Activated B cell treated with CpG ODN at 0.5 μM for 24 hours (primary cell): ENCODE data around the gene CHID1. TPM values are rescaled to one million over a fixed set of nuclear protein-coding genes. Genes with fewer than 3 reads are reported as not detected.

ENCODE experiments used
- ATAC-seq: fragments of 200-7000 bp; cut with Tn5 transposase; one replicate; pipeline ENCODE4 v1.10.0; 2021; ENCODE audit warnings: low read depth, mild to moderate bottlenecking, moderate library complexity
- CTCF ChIA-PET: fragments of 350-600 bp; sonication (Branson Sonifier 250); formaldehyde crosslinking; loops from one replicate; lab custom pipeline; 2021; ENCODE audit warnings: antibody characterized with exemption; lab: Charles Lee
- POLR2A ChIA-PET: fragments of 350-600 bp; sonication (Branson Sonifier 250); formaldehyde crosslinking; loops from one replicate; lab custom pipeline; 2021; ENCODE audit warnings: antibody characterized with exemption; lab: Charles Lee
- DNase-seq: peaks from one replicate; pipeline ENCODE4 v3.0.0; 2022
- H3K27ac Mint-ChIP-seq: one replicate; pipeline ENCODE4 v1.8.0; 2020; ENCODE audit warnings: mixed read lengths
- H3K27me3 Mint-ChIP-seq: one replicate; pipeline ENCODE4 v1.8.0; 2021; ENCODE audit warnings: mixed read lengths
- H3K36me3 Mint-ChIP-seq: one replicate; pipeline ENCODE4 v1.8.0; 2021; ENCODE audit warnings: low read depth, mixed read lengths
- H3K4me1 Mint-ChIP-seq: one replicate; pipeline ENCODE4 v1.8.0; 2021; ENCODE audit warnings: mixed read lengths
- H3K4me3 Mint-ChIP-seq: one replicate; pipeline ENCODE4 v1.8.0; 2020; ENCODE audit warnings: mild to moderate bottlenecking, mixed read lengths
- H3K9me3 Mint-ChIP-seq: one replicate; pipeline ENCODE4 v1.8.0; 2020; ENCODE audit warnings: mixed read lengths
- CTCF ChIP-seq: fragments of 200-600 bp; IDR thresholded peaks from one replicate; pipeline ENCODE4 v1.8.0; 2022; ENCODE audit warnings: antibody characterized with exemption, mild to moderate bottlenecking
- intact Hi-C: fragments of 100-400 bp; cut with micrococcal nuclease; formaldehyde crosslinking; loops from one replicate; pipeline ENCODE4 v1.15.1; 2024
- total RNA-seq: library from RNA; stranded (reverse); gene quantifications from 2 replicates; pipeline ENCODE4 v1.2.3, GENCODE V29; 2022

The CHID1 gene
- total RNA-seq, 1 donor from 2014 or later: 45.7 TPM

- Mint-ChIP-seq H3K9me3 (no peaks in the 10 kb centered on the region), H3K4me1 (no peaks in the 10 kb centered on the region), H3K27ac (no peak overlapping the region), H3K4me3 (no peak overlapping the region), H3K36me3 (no peaks in the 10 kb centered on the region), H3K27me3 (no peaks in the 10 kb centered on the region)
- POLR2A ChIA-PET: no interaction called here
- no peak for TF ChIP-seq CTCF
- CTCF ChIA-PET: no interaction called here
- DNase-seq: no peak
- intact Hi-C loops: loop anchor here (10.0 kb wide), 1 partner anchor 624 kb away; the partner anchor contains the start of gene MOB2
- ATAC-seq: no peak
These were observed 50.1 kb downstream of the CHID1 start for GRCh38 chr11:860234-861104.

GRCh38 chr11:859394-860131 lies 51.0 kb downstream of the CHID1 start:
- ATAC-seq: no peak
- CTCF ChIA-PET: no interaction called here
- intact Hi-C loops: loop anchor here (10.0 kb wide), 1 partner anchor 625 kb away; the partner anchor contains the start of gene MOB2

GRCh38 chr11:858762-859339 lies 51.8 kb downstream of the CHID1 start:
- CTCF ChIA-PET: no interaction called here
- DNase-seq (no peak), ATAC-seq (no peak)
- POLR2A ChIA-PET: no interaction called here
- no peak for TF ChIP-seq CTCF
- no peak overlapping the region for H3K27ac Mint-ChIP-seq
- no peaks in the 10 kb centered on the region for H3K4me1 Mint-ChIP-seq
- H3K9me3 Mint-ChIP-seq: no peaks in the 10 kb centered on the region
- no peaks in the 10 kb centered on the region for H3K27me3 Mint-ChIP-seq
- intact Hi-C loops: no loop called here
- no peaks in the 10 kb centered on the region for H3K36me3 Mint-ChIP-seq
- H3K4me3 Mint-ChIP-seq: no peak overlapping the region

More at GRCh38 chr11:859394-860131, 51.0 kb downstream of the CHID1 start:
- TF ChIP-seq CTCF: no peak
- POLR2A ChIA-PET: no interaction called here
- no peaks in the 10 kb centered on the region for H3K27me3 Mint-ChIP-seq
- no peak overlapping the region for H3K4me3 Mint-ChIP-seq
- H3K27ac Mint-ChIP-seq: no peak overlapping the region
- H3K9me3 Mint-ChIP-seq: no peaks in the 10 kb centered on the region
- no peaks in the 10 kb centered on the region for H3K36me3 Mint-ChIP-seq
- DNase-seq: no peak
- no peaks in the 10 kb centered on the region for H3K4me1 Mint-ChIP-seq

GRCh38 chr11:858053-858761 lies 52.4 kb downstream of the CHID1 start:
- Mint-ChIP-seq H3K4me3 (no peak overlapping the region), H3K4me1 (no peaks in the 10 kb centered on the region), H3K36me3 (no peaks in the 10 kb centered on the region), H3K9me3 (no peaks in the 10 kb centered on the region), H3K27ac (no peak overlapping the region), H3K27me3 (no peaks in the 10 kb centered on the region)
- no peak for TF ChIP-seq CTCF
- ChIA-PET POLR2A (no interaction called here), CTCF (no interaction called here)
- ATAC-seq: no peak
- intact Hi-C loops: no loop called here
- DNase-seq: no peak
